Loucy (cell line): ENCODE data around the gene WASL.

Experiments used
- H2AFZ ChIP-seq: fragments of 200-600 bp; sonication (generic); 2 replicates; pipeline ENCODE4 v1.6.0; 2016; ENCODE audit warnings: antibody characterized with exemption, mild to moderate bottlenecking, low read length, moderate library complexity
- H3F3A ChIP-seq: fragments of 200-600 bp; 2 replicates; pipeline ENCODE4 v1.6.0; 2016; ENCODE audit warnings: antibody characterized with exemption, low read depth, mild to moderate bottlenecking
- H3K27me3 ChIP-seq: fragments of 200-600 bp; sonication (generic); 2 replicates; pipeline ENCODE4 v1.6.1; 2014; ENCODE audit warnings: low read length, mild to moderate bottlenecking; ENCODE audit not compliant: insufficient read depth, poor library complexity, severe bottlenecking
- H3K36me3 ChIP-seq: fragments of 200-600 bp; sonication (generic); 2 replicates; pipeline ENCODE4 v1.6.1; 2016; ENCODE audit warnings: low read length; ENCODE audit not compliant: insufficient read depth
- H3K4me1 ChIP-seq: fragments of 200-600 bp; sonication (generic); 2 replicates; pipeline ENCODE4 v1.5.1; 2014; ENCODE audit warnings: low read length, mild to moderate bottlenecking; ENCODE audit not compliant: insufficient read depth, poor library complexity, severe bottlenecking
- H3K4me2 ChIP-seq: fragments of 200-600 bp; sonication (generic); 2 replicates; pipeline ENCODE4 v1.6.0; 2014; ENCODE audit warnings: antibody characterized with exemption, low read length, low read depth, mild to moderate bottlenecking; ENCODE audit not compliant: poor library complexity, severe bottlenecking
- H3K4me3 ChIP-seq: fragments of 200-600 bp; sonication (generic); 2 replicates; pipeline ENCODE4 v1.5.1; 2014; ENCODE audit warnings: low read length, mild to moderate bottlenecking, mixed read lengths; ENCODE audit not compliant: poor library complexity, severe bottlenecking
- H3K79me2 ChIP-seq: fragments of 200-600 bp; sonication (generic); 2 replicates; pipeline ENCODE4 v1.6.1; 2014; ENCODE audit warnings: low read length; ENCODE audit not compliant: insufficient read depth
- H3K9ac ChIP-seq: fragments of 200-600 bp; sonication (generic); 2 replicates; pipeline ENCODE4 v1.6.0; 2014; ENCODE audit warnings: mild to moderate bottlenecking, low read depth, low read length, moderate library complexity; ENCODE audit not compliant: poor library complexity, severe bottlenecking
- H3K9me2 ChIP-seq: fragments of 200-600 bp; sonication (generic); replicated peaks from 2 replicates; pipeline ENCODE4 v1.6.1; 2016; ENCODE audit warnings: low read depth, low read length, mixed read lengths
- H3K9me3 ChIP-seq: fragments of 200-600 bp; sonication (generic); 2 replicates; pipeline ENCODE4 v1.6.1; 2014; ENCODE audit warnings: mild to moderate bottlenecking, antibody characterized with exemption, low read length, low read depth; ENCODE audit not compliant: insufficient read depth
- H4K20me1 ChIP-seq: fragments of 200-600 bp; sonication (generic); 2 replicates; pipeline ENCODE4 v1.6.0; 2014; ENCODE audit warnings: antibody characterized with exemption, low read length, mild to moderate bottlenecking; ENCODE audit not compliant: insufficient read depth, poor library complexity, severe bottlenecking
- CTCF ChIP-seq: fragments of 200-600 bp; sonication (generic); conservative IDR thresholded peaks from 2 replicates; pipeline ENCODE4 v1.5.1; 2014; ENCODE audit warnings: mild to moderate bottlenecking, antibody characterized with exemption, low read length
- EZH2phosphoT487 ChIP-seq: fragments of 200-600 bp; IDR thresholded peaks from 2 replicates; pipeline ENCODE4 v1.6.1; 2018; ENCODE audit warnings: antibody characterized with exemption, mild to moderate bottlenecking, moderate library complexity, borderline replicate concordance

The WASL gene

GRCh38 chr7:123675181-123675473 is 73.7 kb downstream of the WASL start:
- Histone ChIP-seq H4K20me1 (no peaks in the 10 kb centered on the region), H3K9me3 (no peaks in the 10 kb centered on the region), H3K9ac (no peak overlapping the region), H2AFZ (no peak overlapping the region), H3K4me3 (no peak overlapping the region), H3K4me2 (no peak overlapping the region), H3K79me2 (no peaks in the 10 kb centered on the region), H3K27me3 (no peaks in the 10 kb centered on the region), H3K9me2 (no peaks in the 10 kb centered on the region), H3K36me3 (no peaks in the 10 kb centered on the region), H3F3A (no peaks in the 10 kb centered on the region), H3K4me1 (no peaks in the 10 kb centered on the region)
- TF ChIP-seq CTCF (no peak), EZH2phosphoT487 (no peak)

GRCh38 chr7:123674399-123675180 is 74.2 kb downstream of the WASL start:
- TF ChIP-seq CTCF: no peak
- TF ChIP-seq EZH2phosphoT487: no peak
- no peaks in the 10 kb centered on the region for H3K9me3 ChIP-seq
- no peak overlapping the region for H3K4me3 ChIP-seq
- no peaks in the 10 kb centered on the region for H3F3A ChIP-seq
- H3K4me2 ChIP-seq: no peak overlapping the region
- H3K9me2 ChIP-seq: no peaks in the 10 kb centered on the region
- no peaks in the 10 kb centered on the region for H3K79me2 ChIP-seq
- H4K20me1 ChIP-seq: no peaks in the 10 kb centered on the region
- no peak overlapping the region for H3K9ac ChIP-seq
- H3K36me3 ChIP-seq: no peaks in the 10 kb centered on the region
- no peaks in the 10 kb centered on the region for H3K4me1 ChIP-seq
- no peaks in the 10 kb centered on the region for H3K27me3 ChIP-seq
- no peak overlapping the region for H2AFZ ChIP-seq

- Histone ChIP-seq H3K4me1 (no peaks in the 10 kb centered on the region), H3K9ac (no peak overlapping the region), H3K4me2 (no peak overlapping the region), H3K36me3 (no peaks in the 10 kb centered on the region), H3K9me2 (no peaks in the 10 kb centered on the region), H3F3A (no peaks in the 10 kb centered on the region), H2AFZ (no peak overlapping the region), H3K9me3 (no peaks in the 10 kb centered on the region), H3K4me3 (no peak overlapping the region), H3K79me2 (no peaks in the 10 kb centered on the region), H3K27me3 (no peaks in the 10 kb centered on the region), H4K20me1 (no peaks in the 10 kb centered on the region)
- TF ChIP-seq CTCF (no peak), EZH2phosphoT487 (no peak)
Measured at GRCh38 chr7:123673752-123674398, 74.9 kb downstream of the WASL start.
